HG03378 (cell line): Measurements from ENCODE around the gene CD38.

Source experiments
- ATAC-seq: cut with Tn5 transposase; IDR thresholded peaks from one replicate; pipeline ENCODE4 v1.9.1; 2021; ENCODE audit warnings: mild to moderate bottlenecking, moderate library complexity; ENCODE audit not compliant: unreplicated experiment

The CD38 gene

DNA sequence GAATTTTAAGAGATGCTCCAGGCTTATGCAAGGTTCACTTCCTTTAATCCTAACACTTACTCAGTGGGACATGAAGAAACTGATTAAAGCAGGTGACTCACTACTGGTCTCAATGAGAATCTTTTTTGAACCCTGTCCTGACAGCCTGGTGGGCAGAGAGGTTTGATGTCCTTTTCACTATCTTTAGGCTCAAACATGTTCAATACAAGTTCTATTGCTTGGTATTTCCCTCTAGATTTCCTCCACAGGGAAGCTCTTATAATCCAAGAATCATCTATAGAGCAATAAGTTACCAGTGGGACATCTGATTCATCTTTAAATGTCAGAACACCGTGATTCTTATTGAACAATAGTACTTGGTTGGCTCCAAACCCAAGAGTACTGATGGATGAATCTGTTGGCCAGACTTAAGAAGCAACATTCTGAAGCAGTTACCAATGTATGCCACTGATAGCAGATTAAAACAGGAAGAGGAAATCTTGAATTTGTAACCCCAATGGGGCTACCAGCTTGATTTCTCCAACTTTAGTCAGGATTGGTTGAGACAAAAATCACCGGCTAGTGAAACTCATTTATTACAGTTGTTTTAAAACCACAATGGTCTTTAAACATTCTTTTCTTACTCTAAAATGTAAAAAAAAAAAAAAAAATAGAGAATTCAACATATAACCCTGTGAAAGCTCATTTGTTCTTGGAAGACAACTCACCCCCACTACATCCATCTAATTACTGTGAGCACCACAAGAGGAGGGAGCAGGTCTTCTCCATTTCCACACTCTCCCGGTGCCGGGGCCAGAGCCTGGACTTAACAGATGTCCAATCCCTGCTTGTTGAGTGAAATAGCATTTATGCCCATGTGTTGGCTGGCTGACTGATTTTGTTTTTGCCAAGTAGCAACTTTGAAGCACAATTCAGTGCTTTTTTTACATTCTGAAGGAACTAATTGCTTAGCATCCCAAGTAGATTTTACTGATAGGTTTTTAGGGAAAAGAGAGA lies 117.1 kb downstream of the CD38 start:
- no peak for ATAC-seq

- ATAC-seq: no peak
Measured at GRCh38 chr4:15897577-15897976, 119.4 kb downstream of the CD38 start.

DNA sequence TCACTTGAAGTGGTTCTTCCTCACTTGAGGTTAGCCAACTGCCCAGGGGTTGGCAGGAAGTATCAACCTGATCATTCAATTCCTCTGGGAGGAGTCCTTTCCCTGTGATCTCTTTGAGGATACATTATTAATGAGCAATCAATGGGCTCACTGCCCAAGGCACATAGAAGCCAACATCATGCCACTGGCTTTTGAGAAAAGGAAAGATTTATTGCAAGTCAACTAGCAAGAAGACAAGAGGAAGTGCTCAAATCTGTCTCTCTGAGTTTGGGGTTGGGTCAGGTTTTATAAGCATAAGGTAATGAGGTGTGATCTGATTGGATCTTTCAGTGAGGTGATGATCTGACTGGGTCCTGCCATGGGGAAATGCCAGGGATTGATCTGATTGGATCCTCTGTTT lies 120.8 kb downstream of the CD38 start:
- ATAC-seq: no peak

DNA sequence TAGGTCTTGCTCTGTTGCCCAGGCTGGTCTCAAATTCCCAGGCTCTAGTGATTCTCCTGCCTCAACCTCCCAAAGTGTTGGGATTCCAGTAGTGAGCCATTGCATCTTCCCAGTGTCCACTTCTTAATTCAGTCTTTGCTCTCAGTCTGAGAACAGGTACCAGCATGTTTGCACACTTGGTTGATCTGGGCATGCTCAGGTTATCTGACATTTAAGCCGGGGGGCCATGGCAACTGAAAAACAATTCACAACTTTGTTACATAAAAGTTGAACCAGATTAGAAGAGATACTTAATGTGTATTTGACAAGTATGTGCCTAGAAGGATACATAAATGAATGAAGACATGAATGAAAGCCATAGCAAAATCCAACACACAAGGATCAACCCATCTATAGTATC lies 121.4 kb downstream of the CD38 start:
- no peak for ATAC-seq

DNA sequence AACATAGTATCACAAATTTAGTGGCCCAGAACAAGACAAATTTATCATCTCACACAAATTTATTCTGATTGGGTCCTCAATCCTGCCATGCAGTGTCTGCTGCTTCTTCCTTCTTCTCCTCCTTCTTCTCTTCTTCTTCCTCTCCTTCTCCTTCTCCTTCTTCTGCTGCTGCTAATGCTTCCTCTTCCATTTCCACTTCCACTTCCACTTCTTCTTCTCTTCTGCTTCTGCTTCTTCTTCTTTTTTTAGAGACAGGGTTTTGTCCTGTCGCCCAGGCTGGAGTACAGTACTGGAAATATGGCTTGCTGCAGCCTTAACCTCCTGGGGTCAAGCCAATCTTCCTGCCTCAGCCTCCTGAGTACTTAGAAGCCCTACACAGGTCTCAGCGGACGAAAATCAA lies 122.9 kb downstream of the CD38 start:
- ATAC-seq: no peak

GRCh38 chr4:15901998-15902397 lies 123.9 kb downstream of the CD38 start:
- no peak for ATAC-seq

DNA sequence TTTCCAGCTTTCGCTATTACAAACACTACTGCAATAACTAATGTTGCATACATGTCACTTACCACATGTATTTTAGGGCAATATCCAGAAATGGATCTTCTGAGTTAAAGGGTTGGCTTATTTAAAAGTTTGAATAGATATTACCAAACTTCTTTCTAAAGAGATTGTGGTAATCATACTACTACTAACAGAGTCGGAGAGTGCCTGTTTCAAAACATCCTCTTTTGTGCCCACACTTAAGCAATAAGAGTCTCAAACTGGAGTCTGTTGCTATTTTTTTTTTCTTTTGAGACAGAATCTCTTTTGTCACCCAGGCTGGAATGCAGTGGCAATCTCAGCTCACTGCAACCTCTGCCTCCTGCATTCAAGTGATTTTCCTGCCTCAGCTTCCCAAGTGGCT lies 124.6 kb downstream of the CD38 start:
- ATAC-seq: no peak
